Right lobe of liver (tissue), 6 donors: ENCODE data around the gene SLC6A18. TPM values are rescaled to one million over a fixed set of nuclear protein-coding genes. Genes with fewer than 3 reads are reported as not detected.
A peak's percentile ranks its signal among the peaks of the same experiment; 100 is the strongest.

ENCODE experiments used
- ATAC-seq, 4 donors: fragments of 200-7000 bp; cut with Tn5 transposase; one replicate each; pipeline ENCODE4 v1.9.1; 2020; ENCODE audit warnings: mild to moderate bottlenecking in 4 of 4, moderate library complexity in 4 of 4
- DNase-seq, 3 donors: peaks; one replicate each; pipeline ENCODE4 v3.0.0-alpha.2; 2020
- H3K27ac ChIP-seq, 3 donors: fragments of 200-600 bp; one replicate each; pipeline ENCODE4 v1.8.0; 2022
- H3K27me3 ChIP-seq, 2 donors: fragments of 200-600 bp; one replicate each; pipeline ENCODE4 v1.8.0; 2022
- H3K36me3 ChIP-seq, 4 donors: fragments of 200-600 bp; sonication (generic) in 1 of 4; one replicate each; pipeline versions ENCODE4 v1.5.1 to v1.8.0; 2017 to 2022; ENCODE audit warnings: control low read depth in 1 of 4
- H3K4me1 ChIP-seq, 4 donors: fragments of 200-600 bp; sonication (generic) in 1 of 4; one replicate each; pipeline versions ENCODE4 v1.5.1 to v1.8.0; 2017 to 2022; ENCODE audit warnings: control low read depth in 1 of 4
- H3K4me3 ChIP-seq, 3 donors: fragments of 200-600 bp; one replicate each; pipeline ENCODE4 v1.8.0; 2022
- H3K9me3 ChIP-seq, 4 donors: fragments of 200-600 bp; sonication (generic) in 1 of 4; one replicate each; pipeline versions ENCODE4 v1.5.1 to v1.8.0; 2017 to 2022; ENCODE audit warnings: control low read depth in 1 of 4
- CTCF ChIP-seq, 4 donors: fragments of 200-600 bp in 3 of 4; fragments of 450-650 bp in 1 of 4; IDR thresholded peaks; one replicate each; pipeline versions ENCODE4 v1.5.1 to v1.8.0; 2016 to 2022; ENCODE audit warnings: antibody characterized with exemption in 4 of 4, mild to moderate bottlenecking in 2 of 4
- POLR2A ChIP-seq: fragments of 450-650 bp; IDR thresholded peaks from one replicate; pipeline ENCODE4 v1.6.1; 2017; ENCODE audit warnings: antibody characterized with exemption, mild to moderate bottlenecking
- WGBS: methylation state at CpG from one replicate; pipeline ENCODE4 v1.1.6; 2018; ENCODE audit warnings: low coverage, low lambda C conversion rate; ENCODE audit not compliant: insufficient coverage; ENCODE audit errors: missing lambda C conversion rate; 5-methylcytosine and 5-hydroxymethylcytosine counted together
- intact Hi-C, 2 donors: fragments of 100-400 bp; cut with DNase I; formaldehyde crosslinking; loops; one replicate each; pipeline versions ENCODE4 v1.11.2 to v1.14.1; 2022
- total RNA-seq, 6 experiments: library from RNA; depleted of rRNA in 2 of 6; stranded (reverse); fragments of >200 nt in 2 of 6; fragmentation: NEBNext Ultra II Directional in 3 of 6; extraction: Animal tissue kit (Norgen Biotek cat#: 25700) in 3 of 6; gene quantifications; one replicate each; pipeline versions ENCODE4 v1.1.0 to v1.2.4, GENCODE V29; 2016 to 2023
- donor health status: DM: no; HTN: yes; CAD: no.
- donor health status: DM: no; HTN: no; CAD: no.
- donor health status: DM: no; HTN: no; CAD: no.
- donor health status: DM: no; HTN: yes; CAD: no.
- donor health status: DM: no; HTN: yes; CAD: no.

The SLC6A18 gene
- total RNA-seq, 6 experiments from 2014 or later: not detected

DNA sequence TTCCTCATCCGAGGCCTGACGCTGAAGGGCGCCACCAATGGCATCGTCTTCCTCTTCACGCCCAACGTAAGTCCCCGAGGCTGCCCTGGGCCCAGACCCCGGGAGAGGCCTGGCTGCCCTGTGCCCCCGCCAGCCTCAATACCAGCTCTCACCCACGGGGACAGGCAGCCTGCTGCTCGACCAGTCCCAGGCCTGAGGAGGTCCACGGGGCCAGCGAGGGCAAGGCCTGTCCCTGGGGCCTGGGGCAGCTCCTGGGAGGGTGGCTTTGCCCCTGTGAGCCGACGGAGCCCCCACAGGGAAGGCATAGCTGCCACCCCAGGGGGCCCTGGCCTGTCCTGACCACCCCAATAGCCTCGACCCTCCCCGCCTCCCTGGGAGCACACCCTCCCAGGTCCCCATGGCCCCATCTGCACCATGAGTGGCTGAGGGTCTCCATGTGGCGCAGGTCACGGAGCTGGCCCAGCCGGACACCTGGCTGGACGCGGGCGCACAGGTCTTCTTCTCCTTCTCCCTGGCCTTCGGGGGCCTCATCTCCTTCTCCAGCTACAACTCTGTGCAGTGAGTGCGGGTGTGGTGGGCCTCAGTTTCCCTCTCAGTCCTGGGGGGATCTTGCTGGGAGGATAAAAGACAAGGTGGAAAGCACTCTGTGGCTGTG is 11.5 kb upstream of the SLC6A18 start:
- intact Hi-C loops: no loop called here
- Histone ChIP-seq H3K36me3 (no peaks in the 10 kb centered on the region), H3K27ac (no peak overlapping the region), H3K27me3 (no peaks in the 10 kb centered on the region), H3K9me3 (no peaks in the 10 kb centered on the region), H3K4me3 (no peak overlapping the region), H3K4me1 (no peaks in the 10 kb centered on the region)
- WGBS: 97% methylated on average over 6 of the region's 25 CpGs
- DNase-seq (peak in 2 of 3 donors; percentile 5 to 42), ATAC-seq (peak in 1 of 4 donors; percentile 5)
- TF ChIP-seq POLR2A: no peak
- TF ChIP-seq CTCF (IDR thresholded peaks at IDR 0.05): no peak

GRCh38 chr5:1214163-1214935 is 10.8 kb upstream of the SLC6A18 start:
- no peaks in the 10 kb centered on the region for H3K27me3 ChIP-seq
- H3K4me3 ChIP-seq: no peak overlapping the region
- intact Hi-C loops: no loop called here
- ATAC-seq: no peak
- H3K27ac ChIP-seq: no peak overlapping the region
- 73% methylated on average over 11 of the region's 22 CpGs for WGBS
- no peaks in the 10 kb centered on the region for H3K9me3 ChIP-seq
- TF ChIP-seq POLR2A: no peak
- no peak for TF ChIP-seq CTCF (IDR thresholded peaks at IDR 0.05)
- peak in 2 of 3 donors; percentile 10 to 33 for DNase-seq
- no peaks in the 10 kb centered on the region for H3K4me1 ChIP-seq
- H3K36me3 ChIP-seq: no peaks in the 10 kb centered on the region

DNA sequence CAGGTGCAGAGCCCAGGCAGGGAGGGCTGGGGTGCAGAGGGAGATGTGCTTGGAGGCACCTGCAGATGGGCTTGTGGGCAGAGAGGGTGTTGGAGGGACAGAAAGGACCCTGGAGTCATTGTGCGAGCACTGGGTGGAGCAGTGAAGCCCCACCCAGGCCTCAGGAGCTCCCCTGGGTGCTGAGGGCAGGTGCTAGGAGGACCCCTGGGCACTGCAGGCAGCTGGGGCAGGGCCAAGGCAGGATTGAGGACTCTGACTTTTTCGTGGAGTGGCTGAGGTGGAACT is 10.3 kb upstream of the SLC6A18 start:
- WGBS: no CpG with 5 or more reads among the region's 2 CpGs
- Histone ChIP-seq H3K4me1 (no peaks in the 10 kb centered on the region), H3K27ac (no peak overlapping the region), H3K27me3 (no peaks in the 10 kb centered on the region), H3K36me3 (no peaks in the 10 kb centered on the region), H3K9me3 (no peaks in the 10 kb centered on the region), H3K4me3 (no peak overlapping the region)
- TF ChIP-seq CTCF (IDR thresholded peaks at IDR 0.05): no peak
- TF ChIP-seq POLR2A: no peak
- no peak for DNase-seq
- ATAC-seq: no peak
- intact Hi-C loops: no loop called here

- no peak overlapping the region for H3K4me3 ChIP-seq
- peak in 1 of 3 donors; percentile 35 for DNase-seq
- intact Hi-C loops: no loop called here
- TF ChIP-seq POLR2A (no peak), CTCF (IDR thresholded peaks at IDR 0.05) (no peak)
- H3K27ac ChIP-seq: no peak overlapping the region
- H3K9me3 ChIP-seq: no peaks in the 10 kb centered on the region
- 79% methylated on average over 11 of the region's 23 CpGs for WGBS
- no peak for ATAC-seq
- no peaks in the 10 kb centered on the region for H3K36me3 ChIP-seq
- no peaks in the 10 kb centered on the region for H3K27me3 ChIP-seq
- H3K4me1 ChIP-seq: no peaks in the 10 kb centered on the region
These were observed 9.7 kb upstream of the SLC6A18 start for GRCh38 chr5:1215320-1216096.
